GM13976 (cell line): ENCODE data around the gene RAET1E.
"Not testable (repeated sequence)": the region's sequence is repeated elsewhere in the genome, so short reads cannot be mapped to it uniquely, and the experiment has no call there.

Experiments used
- DNase-seq: peaks from one replicate; pipeline ENCODE4 v3.0.0; 2012; ENCODE audit warnings: low spot score
- in situ Hi-C: fragments of 300-500 bp; cut with MboI; formaldehyde crosslinking; loops from one replicate; pipeline ENCODE4 v1.12.0; 2022; ENCODE audit warnings: low sequenced_read_pairs, mixed read lengths, inconsistent platforms; ENCODE audit not compliant: unreplicated experiment
- TF ChIP-seq, protein P1 (sequence below): IDR thresholded peaks from 2 replicates; pipeline ENCODE4 v1.5.1; 2012; ENCODE audit warnings: borderline replicate concordance, mild to moderate bottlenecking; ENCODE audit not compliant: insufficient read depth; ENCODE audit errors: extremely low read depth, missing control alignments, control extremely low read depth

The RAET1E gene

DNA sequence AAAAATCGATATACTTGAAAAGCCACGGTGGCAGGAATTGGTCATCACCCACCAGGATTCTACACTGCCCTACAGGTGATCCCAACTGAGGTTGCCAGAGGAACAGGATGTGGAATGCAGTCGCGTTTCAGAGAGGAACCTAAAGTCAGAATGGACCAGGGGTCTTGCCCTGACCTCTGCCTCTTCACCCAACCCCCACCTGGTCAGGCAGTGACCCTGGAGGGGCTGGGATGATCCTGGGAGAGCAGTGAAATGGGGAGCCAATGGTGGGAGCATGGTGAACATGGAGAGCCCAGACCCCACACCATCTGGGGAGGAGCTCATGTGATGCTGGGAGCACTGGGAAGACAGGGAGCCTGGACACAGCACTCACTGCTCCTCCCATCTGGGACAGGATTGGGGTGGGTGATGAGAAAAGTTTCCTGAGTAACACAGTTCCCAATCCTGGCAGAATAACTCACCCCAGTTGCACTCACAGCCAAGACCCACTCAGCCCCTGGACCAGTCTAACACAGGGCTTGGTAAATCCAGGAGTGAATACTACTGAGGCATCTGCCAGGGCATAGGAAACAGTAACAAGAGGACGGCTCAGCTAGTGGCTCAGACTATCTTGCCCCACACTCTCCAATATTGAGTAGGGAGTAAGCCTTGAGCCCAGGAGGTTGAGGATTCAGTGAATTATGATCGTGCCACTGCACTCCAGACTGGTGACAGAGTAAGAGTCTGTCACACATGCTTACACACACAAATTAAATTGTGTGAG is 42.2 kb upstream of the RAET1E start:
- DNase-seq, result no peak
- TF ChIP-seq, protein P1, sequence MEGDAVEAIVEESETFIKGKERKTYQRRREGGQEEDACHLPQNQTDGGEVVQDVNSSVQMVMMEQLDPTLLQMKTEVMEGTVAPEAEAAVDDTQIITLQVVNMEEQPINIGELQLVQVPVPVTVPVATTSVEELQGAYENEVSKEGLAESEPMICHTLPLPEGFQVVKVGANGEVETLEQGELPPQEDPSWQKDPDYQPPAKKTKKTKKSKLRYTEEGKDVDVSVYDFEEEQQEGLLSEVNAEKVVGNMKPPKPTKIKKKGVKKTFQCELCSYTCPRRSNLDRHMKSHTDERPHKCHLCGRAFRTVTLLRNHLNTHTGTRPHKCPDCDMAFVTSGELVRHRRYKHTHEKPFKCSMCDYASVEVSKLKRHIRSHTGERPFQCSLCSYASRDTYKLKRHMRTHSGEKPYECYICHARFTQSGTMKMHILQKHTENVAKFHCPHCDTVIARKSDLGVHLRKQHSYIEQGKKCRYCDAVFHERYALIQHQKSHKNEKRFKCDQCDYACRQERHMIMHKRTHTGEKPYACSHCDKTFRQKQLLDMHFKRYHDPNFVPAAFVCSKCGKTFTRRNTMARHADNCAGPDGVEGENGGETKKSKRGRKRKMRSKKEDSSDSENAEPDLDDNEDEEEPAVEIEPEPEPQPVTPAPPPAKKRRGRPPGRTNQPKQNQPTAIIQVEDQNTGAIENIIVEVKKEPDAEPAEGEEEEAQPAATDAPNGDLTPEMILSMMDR, result no peak
- in situ Hi-C loops, result loop anchor here (5.0 kb wide), 1 partner anchor 67 kb away; no protein-coding TSS in a partner anchor

DNA sequence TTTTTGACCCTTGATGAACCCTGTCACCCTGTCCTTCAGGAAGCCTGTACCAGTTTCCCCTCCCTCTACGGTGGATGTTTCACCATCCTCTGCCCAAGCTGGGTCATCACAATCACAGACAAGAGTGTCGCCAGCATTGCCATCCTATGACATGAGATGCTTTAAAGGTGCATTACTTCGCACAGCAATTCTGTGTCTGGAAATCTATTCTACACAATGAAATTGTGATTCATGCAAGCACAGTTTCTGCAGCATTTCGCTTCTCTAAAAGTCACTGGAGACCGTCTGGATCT is 41.4 kb upstream of the RAET1E start:
- in situ Hi-C loops, result loop anchor here (5.0 kb wide), 1 partner anchor 68 kb away; no protein-coding TSS in a partner anchor

GRCh38 chr6:149938571-149939355 is 40.9 kb upstream of the RAET1E start:
- in situ Hi-C loops, result loop anchor here (5.0 kb wide), 1 partner anchor 69 kb away; no protein-coding TSS in a partner anchor
- DNase-seq, result peak; percentile 87
- TF ChIP-seq, protein P1, result no peak

More for the DNA sequence above, 41.4 kb upstream of the RAET1E start:
- no peak for DNase-seq
- TF ChIP-seq, protein P1, result no peak

DNA sequence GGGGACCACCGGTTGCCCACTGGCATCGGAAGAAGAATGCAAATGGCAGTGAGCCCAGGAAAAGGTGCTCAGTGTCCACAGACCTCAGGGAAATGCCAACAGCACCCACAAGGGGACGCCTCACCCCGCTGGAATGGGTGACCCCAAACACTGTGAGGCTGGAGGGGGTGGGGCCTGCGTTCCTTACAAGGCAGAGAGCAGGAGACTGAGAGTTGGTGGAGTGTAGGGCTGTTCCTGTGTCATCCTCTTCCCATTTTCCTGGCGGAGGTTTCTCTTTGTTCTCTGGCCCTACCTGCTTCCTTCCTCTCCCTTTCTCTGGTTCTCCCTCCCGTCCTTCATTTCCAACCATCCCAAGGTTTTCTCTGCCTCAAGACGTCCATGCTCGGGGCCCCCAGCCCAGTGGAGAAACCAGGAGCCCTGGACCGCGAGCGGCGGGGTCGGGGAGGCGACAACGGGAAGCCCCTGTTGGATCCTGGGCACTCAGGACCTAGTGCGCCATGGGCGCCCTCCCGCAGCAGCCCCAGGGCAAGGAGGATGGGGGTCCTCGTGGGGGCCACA is 40.2 kb upstream of the RAET1E start:
- in situ Hi-C loops, result loop anchor here (5.0 kb wide), 1 partner anchor 69 kb away; no protein-coding TSS in a partner anchor
- DNase-seq, result not testable (repeated sequence)

DNA sequence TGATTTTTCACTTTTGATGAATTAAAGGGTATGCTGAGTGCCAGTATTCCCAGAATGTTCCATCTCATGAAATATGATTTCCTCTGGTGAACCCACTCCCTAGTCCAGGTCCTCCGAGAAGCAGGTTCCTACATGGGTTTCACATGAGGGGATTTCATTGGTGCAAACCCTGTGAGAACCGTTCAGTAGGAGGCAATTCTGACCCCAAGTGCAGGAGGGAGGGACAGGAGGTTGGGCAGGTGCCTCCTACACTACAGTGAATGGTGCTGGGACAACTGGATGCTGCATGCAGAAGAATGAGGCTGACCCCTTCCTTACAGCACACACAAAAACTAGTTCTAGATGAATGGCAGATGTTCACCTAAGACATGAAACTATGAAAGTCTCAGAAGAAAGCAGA is 38.8 kb upstream of the RAET1E start:
- no peak for DNase-seq
- TF ChIP-seq, protein P1, result no peak
- in situ Hi-C loops, result loop anchor here (5.0 kb wide), 1 partner anchor 71 kb away; no protein-coding TSS in a partner anchor

DNA sequence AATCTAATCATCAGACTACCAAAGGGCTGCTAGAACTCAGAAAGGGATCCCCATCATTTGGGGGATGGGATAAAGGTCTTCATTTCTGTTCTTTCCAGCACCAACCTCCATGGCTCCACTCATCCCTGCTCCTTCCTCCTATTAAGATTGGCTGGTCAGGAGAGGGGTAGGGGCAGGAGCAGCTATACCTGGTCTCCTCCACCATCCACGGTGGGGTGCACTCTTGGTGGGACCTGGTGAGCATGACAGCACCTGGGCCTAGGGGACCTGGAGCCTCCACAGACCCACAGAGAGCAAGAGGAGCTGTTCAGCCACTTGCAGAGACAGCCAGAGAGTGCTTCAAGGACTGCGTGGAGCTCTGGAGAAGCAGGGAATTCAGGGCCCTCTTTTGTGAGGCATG is 37.8 kb upstream of the RAET1E start:
- no peak for DNase-seq
- TF ChIP-seq, protein P1, result no peak
- in situ Hi-C loops, result loop anchor here (5.0 kb wide), 1 partner anchor 72 kb away; no protein-coding TSS in a partner anchor
